GM12892 (cell line): ENCODE measurements around the gene NKAIN2. TPM values are rescaled to one million over a fixed set of nuclear protein-coding genes. Genes with fewer than 3 reads are reported as not detected.

ENCODE experiments used
- DNase-seq: peaks from one replicate; pipeline ENCODE4 v3.0.0; 2011; ENCODE audit not compliant: insufficient read length
- FAIRE-seq: peaks from 2 replicates; lab custom pipeline; 2011; peaks lifted over from hg19 to GRCh38; lab: Jason Lieb, UNC
- POLR2A ChIP-seq: IDR thresholded peaks from 2 replicates; pipeline ENCODE4 v1.6.1; 2011; ENCODE audit warnings: low read depth, low read length, control low read depth
- POLR2AphosphoS5 ChIP-seq: IDR thresholded peaks from 2 replicates; pipeline ENCODE4 v1.6.1; 2011; ENCODE audit warnings: low read depth, low read length, control low read depth
- TAF1 ChIP-seq: IDR thresholded peaks from 2 replicates; pipeline ENCODE4 v1.6.1; 2011; ENCODE audit warnings: low read depth, mild to moderate bottlenecking, control low read depth, low read length, borderline replicate concordance
- polyA plus RNA-seq: library from polyadenylated mRNA; unstranded; fragments of >200 nt; gene quantifications from one replicate; pipeline ENCODE4 v1.2.1, GENCODE V29; 2012; ENCODE audit warnings: missing spikeins, inconsistent platforms; ENCODE audit not compliant: missing spikeins

NKAIN2 gene
- polyA plus RNA-seq = not detected

DNA sequence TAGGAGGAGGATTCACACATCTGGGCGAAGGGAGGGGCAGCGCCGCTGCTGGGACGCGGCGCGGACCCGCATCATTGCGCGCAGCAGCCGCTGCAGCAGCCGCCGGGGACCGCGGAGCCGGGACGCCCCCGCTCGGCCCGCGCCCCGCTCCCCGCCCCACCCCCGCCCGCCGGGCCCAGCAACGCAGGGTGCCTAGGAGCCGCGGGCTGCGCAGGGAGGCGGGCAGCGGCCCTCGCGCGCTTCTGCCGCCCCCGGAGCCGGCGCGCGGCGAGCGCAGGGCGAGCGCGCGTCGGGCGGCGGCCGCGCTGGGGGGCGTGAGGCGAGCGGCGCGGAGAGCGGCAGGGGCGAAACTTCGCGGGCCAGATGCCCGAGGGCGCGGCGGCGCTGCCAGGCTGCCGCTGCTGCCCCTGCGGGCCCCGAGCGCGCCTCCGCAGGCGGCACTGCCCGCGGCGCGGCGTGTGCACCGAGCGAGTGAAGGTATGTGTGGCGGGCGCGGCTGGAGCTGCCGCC lies at the start of gene NKAIN2:
Gene NKAIN2, plus strand, starts transcription at position 362 of the 510 bp plus-strand sequence.
- TF ChIP-seq TAF1 = no peak
- no peak for TF ChIP-seq POLR2A
- TF ChIP-seq POLR2AphosphoS5 = no peak
- DNase-seq (peak; percentile 5), FAIRE-seq (no peak)

DNA sequence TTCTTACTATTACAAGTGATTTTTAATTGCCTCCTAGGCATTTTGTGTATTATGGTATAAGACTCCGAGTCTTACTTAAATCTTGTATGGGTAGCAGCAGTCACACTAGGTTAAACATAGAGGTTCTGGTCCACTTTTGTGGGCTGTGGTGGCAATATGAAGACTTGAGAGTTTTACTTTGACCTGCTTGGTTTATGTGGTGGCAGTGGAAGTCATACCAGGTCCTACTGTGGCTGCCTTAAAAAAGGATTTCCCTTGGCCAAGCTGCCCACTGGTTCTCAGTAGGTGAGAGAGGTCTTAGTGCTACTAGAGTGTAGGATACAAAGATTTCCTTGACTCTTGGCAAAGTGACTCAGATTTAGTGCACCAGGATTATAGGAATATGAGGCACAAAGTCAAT lies 44.2 kb upstream of the NKAIN2 start:
- TF ChIP-seq TAF1 (no peak), POLR2AphosphoS5 (no peak), POLR2A (no peak)
- no peak for FAIRE-seq
- DNase-seq = no peak

DNA sequence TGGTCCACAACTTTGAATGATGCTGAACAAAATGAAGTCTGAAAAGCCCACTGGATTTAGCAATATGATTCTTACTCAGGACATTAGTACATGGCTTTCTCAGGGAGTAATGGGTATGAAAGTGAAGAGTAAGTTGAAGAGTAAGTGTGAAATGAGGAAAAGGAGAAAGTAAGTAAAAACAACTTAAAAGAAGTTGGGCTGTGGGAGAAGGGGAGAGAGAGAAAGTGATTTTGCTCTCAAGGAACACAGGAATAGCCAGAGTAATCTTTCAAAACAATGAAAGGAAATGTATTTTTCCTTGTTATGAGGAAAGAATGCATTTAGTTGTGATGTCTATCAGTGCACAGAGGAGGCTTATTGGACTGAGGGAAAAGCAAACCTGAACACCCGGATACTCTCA lies 39.8 kb upstream of the NKAIN2 start:
- DNase-seq (no peak), FAIRE-seq (no peak)
- TF ChIP-seq TAF1 (no peak), POLR2AphosphoS5 (no peak), POLR2A (no peak)

DNA sequence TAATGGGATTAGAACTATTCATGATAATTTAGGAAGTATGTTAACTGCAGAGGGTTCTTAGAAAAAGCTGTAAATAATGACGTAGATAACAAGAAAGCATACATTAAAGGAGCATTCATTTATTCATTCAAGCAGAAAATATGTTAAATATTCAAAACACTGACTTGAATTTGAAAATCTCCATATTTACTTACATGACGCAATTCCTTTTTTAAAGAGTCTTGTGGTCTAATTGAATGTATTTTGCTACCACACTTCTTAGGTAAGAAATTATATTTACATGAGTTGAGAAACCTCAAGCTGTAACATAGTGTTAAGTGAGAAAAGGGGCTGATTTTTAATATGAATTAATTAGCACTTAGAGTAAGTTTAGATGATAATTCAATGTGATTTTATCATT lies 38.9 kb upstream of the NKAIN2 start:
- TF ChIP-seq TAF1 (no peak), POLR2AphosphoS5 (no peak), POLR2A (no peak)
- DNase-seq = no peak
- no peak for FAIRE-seq

- TF ChIP-seq POLR2A (no peak), TAF1 (no peak), POLR2AphosphoS5 (no peak)
- FAIRE-seq (peak; percentile 66), DNase-seq (no peak)
These were observed 34.7 kb upstream of the NKAIN2 start for GRCh38 chr6:123768921-123769320.

DNA sequence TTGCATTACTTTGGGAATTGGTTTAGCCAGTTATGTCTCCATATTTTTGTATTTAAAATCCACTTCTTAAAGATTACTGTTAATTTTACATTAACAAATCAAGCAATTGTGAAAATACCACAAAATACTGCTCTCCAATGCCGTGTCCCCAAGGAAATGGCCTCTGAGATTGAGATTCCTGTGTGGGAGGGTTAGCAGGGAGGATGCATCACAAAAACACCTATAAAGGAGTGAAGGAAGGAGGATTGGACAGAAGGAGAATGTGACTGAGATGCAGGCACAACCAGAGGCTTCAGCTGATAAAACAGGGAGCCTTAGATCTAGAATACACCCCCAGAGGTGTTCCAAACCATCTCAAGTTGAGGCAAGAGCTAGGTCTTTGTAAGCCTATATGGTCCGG lies 34.2 kb upstream of the NKAIN2 start:
- DNase-seq (no peak), FAIRE-seq (peak; percentile 46)
- TF ChIP-seq TAF1 = no peak
- no peak for TF ChIP-seq POLR2AphosphoS5
- no peak for TF ChIP-seq POLR2A

DNA sequence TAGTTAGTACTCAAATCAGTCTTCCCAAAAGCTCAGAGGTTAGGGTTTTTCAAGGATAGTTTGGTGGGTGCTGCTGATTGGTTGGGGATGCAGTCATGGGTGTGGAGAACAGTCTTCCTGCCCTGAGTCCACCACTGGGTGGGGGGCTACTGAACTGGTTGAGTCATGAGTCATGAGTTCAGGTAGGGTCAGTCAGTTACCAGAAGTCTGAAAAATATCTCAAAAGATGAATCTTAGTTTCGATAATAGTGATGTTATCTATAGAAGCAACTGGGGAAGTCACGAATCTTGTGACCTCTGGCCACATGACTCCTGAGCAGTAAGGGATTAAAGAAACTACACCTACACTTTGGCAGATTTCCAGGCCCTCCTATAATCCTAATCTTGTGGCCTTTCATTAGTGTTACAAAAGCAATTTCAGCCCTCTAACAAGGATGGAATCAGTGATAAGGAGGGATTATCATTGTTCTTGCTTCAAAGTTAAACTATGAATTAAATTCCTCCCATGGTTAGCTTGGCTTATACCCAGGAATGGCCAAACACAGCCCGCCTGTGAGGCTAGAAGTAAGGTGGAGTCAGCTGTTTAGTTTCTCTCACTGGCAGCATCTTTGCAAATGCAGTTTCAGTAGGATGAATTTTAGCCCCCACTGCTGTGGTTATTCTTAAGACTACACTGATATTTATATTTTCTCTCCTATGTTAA lies 33.3 kb upstream of the NKAIN2 start:
- FAIRE-seq = peak; percentile 78
- TF ChIP-seq POLR2AphosphoS5 = no peak
- TF ChIP-seq TAF1 = no peak
- no peak for TF ChIP-seq POLR2A
- no peak for DNase-seq

GRCh38 chr6:123771126-123771525 lies 32.5 kb upstream of the NKAIN2 start:
- DNase-seq = no peak
- TF ChIP-seq POLR2AphosphoS5 (no peak), TAF1 (no peak), POLR2A (no peak)
- FAIRE-seq = no peak

DNA sequence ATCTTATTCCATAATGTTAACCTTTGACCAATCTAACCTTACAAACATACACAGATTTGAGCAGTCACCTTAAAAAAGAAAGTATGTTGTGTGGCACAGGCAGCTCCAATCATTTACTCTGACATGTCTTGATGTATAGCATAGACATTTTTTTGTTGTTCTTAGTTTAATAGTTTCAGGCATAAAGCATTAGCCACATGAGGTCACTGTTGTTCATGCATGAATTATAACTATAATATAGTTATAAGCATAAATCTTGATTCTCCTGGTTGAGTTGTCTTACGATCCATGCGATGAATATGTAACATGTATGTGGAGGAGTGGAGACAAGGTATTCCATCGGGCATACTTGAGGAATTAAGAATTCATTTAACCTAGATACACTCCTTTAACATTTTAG lies 26.1 kb upstream of the NKAIN2 start:
- FAIRE-seq (peak; percentile 14), DNase-seq (no peak)
- no peak for TF ChIP-seq TAF1
- no peak for TF ChIP-seq POLR2A
- TF ChIP-seq POLR2AphosphoS5 = no peak

DNA sequence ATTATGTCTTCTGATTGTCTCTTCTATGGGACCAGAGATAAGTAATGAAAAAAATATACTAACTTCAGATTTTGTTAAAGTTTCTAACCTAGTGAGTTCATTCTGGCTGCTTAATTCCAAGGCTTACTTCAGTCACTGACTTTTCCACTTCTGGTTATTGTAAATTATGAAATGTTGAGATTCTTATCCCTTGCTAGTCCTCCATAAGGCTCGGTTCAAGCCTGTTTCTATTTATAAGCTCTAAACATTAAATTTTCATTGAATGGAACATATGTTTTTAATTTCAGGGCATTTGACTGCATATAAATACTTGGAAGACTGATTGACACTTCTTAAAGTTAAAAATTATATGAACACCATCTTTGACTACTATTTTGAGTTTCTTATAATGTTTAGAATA lies 23.6 kb upstream of the NKAIN2 start:
- no peak for FAIRE-seq
- DNase-seq = no peak
- TF ChIP-seq POLR2A (no peak), TAF1 (no peak), POLR2AphosphoS5 (no peak)

DNA sequence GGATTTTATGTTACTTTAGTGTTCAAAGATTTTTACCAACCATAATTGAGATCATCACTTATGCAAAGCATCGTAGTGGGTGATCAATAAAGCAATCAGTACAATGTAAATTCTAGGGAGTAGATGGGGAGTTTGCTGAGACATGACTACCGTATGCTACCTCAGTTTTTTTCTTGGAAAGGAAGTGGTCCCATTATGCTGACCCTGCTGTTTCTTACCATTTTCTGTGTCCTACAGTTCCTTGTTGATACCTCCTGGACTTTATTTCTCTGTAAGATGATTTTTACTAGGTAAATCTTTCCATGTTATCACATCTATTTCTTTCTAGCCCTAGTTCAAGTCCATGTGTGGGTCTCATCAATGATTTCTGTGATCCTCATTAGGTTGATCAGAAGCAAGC lies 19.3 kb upstream of the NKAIN2 start:
- no peak for DNase-seq
- FAIRE-seq = no peak
- TF ChIP-seq TAF1 (no peak), POLR2AphosphoS5 (no peak), POLR2A (no peak)

- TF ChIP-seq POLR2AphosphoS5 = no peak
- no peak for TF ChIP-seq TAF1
- TF ChIP-seq POLR2A = no peak
- DNase-seq = no peak
These were observed 18.6 kb upstream of the NKAIN2 start for GRCh38 chr6:123785039-123785438.

DNA sequence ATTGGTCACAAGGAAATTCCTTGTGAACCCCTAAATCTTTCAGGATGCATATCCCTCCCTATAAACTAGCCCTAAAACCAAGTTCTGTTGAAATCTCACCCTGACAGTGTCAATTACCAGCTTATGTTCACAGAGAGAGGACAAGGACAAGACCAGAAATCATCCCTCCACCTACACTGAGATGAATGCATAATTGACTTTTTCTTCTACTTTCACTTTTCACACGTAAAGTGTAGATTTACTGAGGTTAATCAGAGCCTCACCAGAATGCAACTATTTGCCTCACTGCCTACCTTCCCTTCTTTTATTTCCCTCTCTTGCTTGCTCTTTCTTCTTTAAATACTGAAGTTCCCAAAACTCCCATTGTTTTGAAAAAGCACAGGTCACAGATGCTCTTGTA lies 15.3 kb upstream of the NKAIN2 start:
- no peak for DNase-seq
- peak; percentile 90 for FAIRE-seq
- TF ChIP-seq POLR2AphosphoS5 (no peak), POLR2A (no peak)

More at GRCh38 chr6:123785039-123785438, 18.6 kb upstream of the NKAIN2 start:
- no peak for FAIRE-seq
